ENCODE results near the gene HMCES.
"Not testable (repeated sequence)": the region's sequence is repeated elsewhere in the genome, so short reads cannot be mapped to it uniquely, and the experiment has no call there.

Gene HMCES

DNA sequence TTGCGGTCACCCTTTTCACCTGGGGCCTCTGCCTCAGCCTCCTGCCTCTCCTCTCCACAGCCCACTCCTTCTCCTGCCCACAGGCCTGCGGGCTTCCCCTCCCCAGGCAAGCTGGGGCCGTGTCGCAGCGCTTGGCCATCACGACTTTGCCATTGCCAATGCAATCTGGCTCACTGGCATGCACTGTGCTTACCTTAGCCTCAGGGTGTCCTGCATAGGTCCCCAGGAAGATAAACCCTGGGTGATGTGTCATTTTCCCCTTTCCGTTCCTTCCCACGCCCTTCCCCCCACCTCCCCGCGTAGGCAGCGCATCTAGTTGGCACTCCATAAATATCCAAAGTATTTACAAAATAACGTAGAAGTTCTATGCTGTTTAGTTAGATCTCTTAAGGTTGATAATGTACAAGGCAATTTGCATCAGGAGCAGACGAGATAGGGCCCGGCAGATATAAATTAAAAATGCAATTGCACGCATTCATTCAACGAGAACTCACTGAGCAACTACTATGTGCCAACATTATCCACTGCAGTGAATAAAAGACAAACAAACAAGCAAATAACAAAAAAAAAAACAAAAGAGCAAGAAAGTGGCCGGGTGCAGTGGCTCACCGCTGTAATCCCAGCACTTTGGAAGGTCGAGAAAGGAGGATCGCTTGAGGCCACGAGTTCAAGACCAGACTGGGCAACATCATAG is 30.2 kb upstream of the HMCES start:
- peak overlapping the region; percentile 96 for H3K27ac Mint-ChIP-seq
- H3K27me3 Mint-ChIP-seq: peaks cover 2% of the 10 kb centered on the region
- peaks cover 42% of the 10 kb centered on the region for H3K4me1 Mint-ChIP-seq
- no peak for ATAC-seq
- no peaks in the 10 kb centered on the region for H3K9me3 Mint-ChIP-seq
- no peak for DNase-seq
- peaks cover 21% of the 10 kb centered on the region for H3K36me3 Mint-ChIP-seq (ENCODE audit: low read depth)
- H3K4me3 Mint-ChIP-seq: peak overlapping the region; percentile 96

DNA sequence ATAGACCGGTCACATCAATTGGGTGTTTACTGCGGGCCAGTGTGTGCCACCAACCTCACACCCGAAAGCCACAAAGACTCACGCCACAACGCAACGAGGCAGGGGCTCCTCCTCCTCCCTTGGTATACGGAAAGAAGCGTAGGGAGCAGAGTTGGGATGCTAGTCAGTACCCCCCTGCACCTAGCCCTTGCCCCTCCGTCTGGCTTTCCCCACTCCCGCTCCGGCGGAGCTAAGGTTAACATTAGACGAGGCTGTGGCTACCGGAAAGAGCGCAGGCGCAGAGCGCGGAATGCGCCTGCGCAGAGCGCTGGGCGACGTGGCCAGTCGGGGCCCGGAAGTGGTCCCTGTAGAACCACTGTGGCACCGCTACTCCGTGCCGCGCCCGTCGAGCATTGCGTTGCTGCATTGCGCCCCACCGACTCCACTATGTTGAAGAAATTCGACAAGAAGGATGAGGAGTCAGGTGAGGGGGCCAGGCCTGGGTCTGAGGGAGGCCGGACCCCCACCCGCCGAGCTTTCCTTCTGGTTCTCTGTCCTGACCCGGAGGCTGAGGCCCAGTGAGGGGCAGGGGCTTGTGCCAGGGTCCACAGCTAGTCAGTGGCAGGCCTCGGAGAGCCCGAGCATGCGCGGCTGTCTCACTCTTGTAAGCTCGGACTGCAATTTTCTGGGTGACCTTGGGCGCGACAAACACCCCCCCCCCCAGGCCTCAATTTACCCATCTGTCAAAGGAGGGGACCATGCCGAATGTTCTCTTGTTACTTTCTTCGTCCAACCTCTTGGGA is 29.2 kb upstream of the HMCES start, which contains the start of gene COPG1:
COPG1 (plus strand) TSS at position 323 of the 782 bp plus-strand sequence; CDS start at position 427, 104 bp downstream.
- DNase-seq: peak; percentile 88

DNA sequence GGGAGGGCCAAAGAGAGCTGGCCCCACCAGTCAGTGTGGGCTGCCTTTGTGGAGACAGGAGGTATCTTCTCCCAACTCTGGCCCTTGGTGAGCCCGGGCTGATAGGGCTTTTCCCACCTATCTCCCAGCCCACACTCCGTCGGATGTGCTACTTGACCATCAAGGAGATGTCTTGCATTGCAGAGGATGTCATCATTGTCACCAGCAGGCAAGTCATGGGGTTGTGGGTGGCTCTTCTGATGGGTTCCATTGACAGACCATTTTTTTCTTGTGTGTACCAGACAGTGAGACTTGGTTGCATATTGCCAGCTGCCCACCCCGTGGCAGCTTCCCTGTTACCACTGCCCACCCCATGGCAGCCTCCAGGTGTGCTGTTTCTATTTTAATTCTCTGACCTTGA is 25.9 kb upstream of the HMCES start:
- Mint-ChIP-seq H3K4me3 (no peak overlapping the region), H3K9me3 (no peaks in the 10 kb centered on the region), H3K36me3 (ENCODE audit: low read depth) (peaks cover 57% of the 10 kb centered on the region), H3K4me1 (peaks cover 33% of the 10 kb centered on the region), H3K27ac (peak overlapping the region; percentile 35), H3K27me3 (peaks cover 2% of the 10 kb centered on the region)
- no peak for ATAC-seq
- no peak for DNase-seq

More for the DNA sequence above, 29.2 kb upstream of the HMCES start, which contains the start of gene COPG1:
- H3K36me3 Mint-ChIP-seq (ENCODE audit: low read depth): peaks cover 28% of the 10 kb centered on the region
- peaks cover 2% of the 10 kb centered on the region for H3K27me3 Mint-ChIP-seq
- ATAC-seq: peak; percentile 87
- no peaks in the 10 kb centered on the region for H3K9me3 Mint-ChIP-seq
- H3K4me3 Mint-ChIP-seq: peak within 1 kb of the TSS; percentile 96
- peak within 1 kb of the TSS; percentile 96 for H3K27ac Mint-ChIP-seq
- H3K4me1 Mint-ChIP-seq: peaks cover 42% of the 10 kb centered on the region

DNA sequence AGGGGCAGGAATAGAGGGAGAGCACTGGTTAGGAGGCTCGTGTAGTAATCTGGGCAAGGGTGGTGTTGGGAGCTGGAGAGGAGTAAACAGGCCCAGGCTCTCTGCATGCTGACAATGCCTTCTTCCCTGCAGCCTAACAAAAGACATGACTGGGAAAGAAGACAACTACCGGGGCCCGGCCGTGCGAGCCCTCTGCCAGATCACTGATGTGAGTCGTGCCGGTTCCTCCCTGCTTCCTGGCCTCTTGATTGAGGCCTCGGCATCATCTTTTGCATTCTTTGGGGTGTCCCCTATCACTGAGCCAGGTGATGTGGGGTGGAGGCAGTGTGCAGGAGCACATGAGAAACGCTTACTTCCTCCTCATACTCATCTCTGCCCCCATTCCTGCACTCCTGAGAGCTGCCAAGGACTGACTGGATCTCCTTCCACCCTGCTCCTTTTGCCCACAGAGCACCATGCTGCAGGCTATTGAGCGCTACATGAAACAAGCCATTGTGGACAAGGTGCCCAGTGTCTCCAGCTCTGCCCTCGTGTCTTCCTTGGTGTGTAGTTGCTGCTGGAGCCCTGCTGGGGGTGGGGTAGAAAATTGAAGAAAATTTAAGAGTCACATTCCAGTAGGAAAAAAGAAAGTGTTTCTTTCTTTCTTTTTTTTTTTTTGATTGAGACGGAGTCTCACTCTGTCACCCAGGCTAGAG is 24.0 kb upstream of the HMCES start:
- Mint-ChIP-seq H3K27ac (no peak overlapping the region), H3K9me3 (no peaks in the 10 kb centered on the region), H3K36me3 (ENCODE audit: low read depth) (peaks cover 62% of the 10 kb centered on the region), H3K4me1 (peaks cover 15% of the 10 kb centered on the region), H3K27me3 (no peaks in the 10 kb centered on the region), H3K4me3 (no peak overlapping the region)
- ATAC-seq (no peak), DNase-seq (no peak)

DNA sequence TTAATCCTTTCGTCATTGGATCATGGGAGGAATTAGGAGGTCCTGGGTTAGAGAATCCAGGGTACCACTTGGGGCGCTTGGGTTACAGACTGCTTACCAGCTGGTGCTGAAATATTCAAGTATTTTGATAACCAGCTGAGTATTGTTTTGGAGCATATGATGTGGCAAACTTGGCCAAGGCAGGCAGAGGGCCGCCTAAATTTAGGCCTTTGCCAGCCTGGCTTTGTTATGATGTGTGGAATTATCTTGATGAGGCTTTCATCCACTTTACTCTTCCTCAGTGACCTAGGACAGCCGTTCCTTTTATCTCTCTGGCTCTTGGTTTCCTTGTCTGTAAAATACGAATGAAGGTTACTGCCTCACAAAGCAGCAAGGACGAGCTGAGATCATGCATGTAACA is 22.4 kb upstream of the HMCES start:
- Mint-ChIP-seq H3K27me3 (no peaks in the 10 kb centered on the region), H3K4me1 (peaks cover 7% of the 10 kb centered on the region), H3K4me3 (no peak overlapping the region), H3K9me3 (no peaks in the 10 kb centered on the region), H3K27ac (no peak overlapping the region), H3K36me3 (ENCODE audit: low read depth) (peaks cover 66% of the 10 kb centered on the region)
- no peak for DNase-seq
- ATAC-seq: no peak

DNA sequence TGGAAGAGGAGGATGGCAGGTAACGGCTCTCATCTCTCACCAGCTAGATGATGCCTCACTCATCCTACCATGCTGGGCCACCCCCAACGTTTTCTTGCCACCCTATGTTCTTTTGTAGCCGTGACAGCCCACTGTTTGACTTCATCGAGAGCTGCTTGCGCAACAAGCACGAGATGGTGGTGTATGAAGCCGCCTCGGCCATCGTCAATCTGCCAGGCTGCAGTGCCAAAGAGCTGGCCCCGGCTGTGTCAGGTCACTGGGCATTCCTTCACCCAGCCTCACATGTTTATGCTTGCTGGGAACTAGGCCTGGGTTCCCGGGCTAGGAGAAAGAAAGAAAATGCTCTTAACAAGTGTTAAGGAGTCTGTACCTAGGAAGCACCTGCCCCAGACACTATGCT is 21.1 kb upstream of the HMCES start:
- Mint-ChIP-seq H3K27me3 (no peaks in the 10 kb centered on the region), H3K36me3 (ENCODE audit: low read depth) (peaks cover 67% of the 10 kb centered on the region), H3K4me1 (peaks cover 4% of the 10 kb centered on the region), H3K9me3 (no peaks in the 10 kb centered on the region), H3K27ac (no peak overlapping the region), H3K4me3 (no peak overlapping the region)
- ATAC-seq: no peak
- no peak for DNase-seq

DNA sequence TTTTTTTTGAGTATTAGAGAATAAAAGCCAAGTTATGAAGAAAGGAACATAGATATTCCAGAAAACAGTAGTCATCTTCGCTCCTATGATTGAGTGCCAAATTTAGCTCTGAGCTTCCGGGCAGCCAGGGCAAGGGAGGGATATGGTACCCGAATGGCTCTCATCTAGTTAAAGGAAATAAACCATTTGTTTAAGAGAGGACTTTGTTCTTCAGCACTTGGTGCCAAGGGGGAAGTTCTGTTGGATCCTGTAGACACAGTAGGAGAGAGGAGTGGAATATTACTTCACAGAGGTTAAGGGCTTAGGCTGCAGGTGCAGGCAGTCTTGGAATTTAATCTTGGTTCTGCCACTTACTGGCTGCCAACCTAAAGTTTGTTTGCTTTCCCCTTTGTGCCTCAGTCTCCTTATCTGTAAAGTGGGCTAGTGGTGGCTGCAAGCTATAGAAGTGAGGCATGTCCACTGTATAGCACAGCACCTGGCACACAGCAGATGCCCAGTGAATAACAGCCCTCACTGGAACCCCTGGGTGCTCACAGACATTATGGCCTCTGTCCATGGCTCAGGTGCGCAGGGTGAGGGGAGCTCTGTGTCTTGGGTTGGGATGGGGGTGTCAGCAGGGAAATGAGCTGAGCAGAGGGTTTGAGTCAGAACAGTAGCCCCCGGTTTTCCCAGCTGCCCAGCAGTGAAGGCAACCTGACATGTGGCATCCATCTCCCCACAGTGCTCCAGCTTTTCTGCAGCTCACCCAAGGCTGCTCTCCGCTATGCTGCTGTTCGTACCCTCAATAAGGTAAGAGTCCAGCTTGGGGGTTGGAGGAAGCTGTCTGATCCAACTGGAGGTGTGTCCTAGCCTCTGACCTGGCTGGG is 18.8 kb upstream of the HMCES start:
- H3K27ac Mint-ChIP-seq: no peak overlapping the region
- H3K4me3 Mint-ChIP-seq: no peak overlapping the region
- peaks cover 57% of the 10 kb centered on the region for H3K36me3 Mint-ChIP-seq (ENCODE audit: low read depth)
- H3K9me3 Mint-ChIP-seq: no peaks in the 10 kb centered on the region
- ATAC-seq (no peak), DNase-seq (no peak)
- no peaks in the 10 kb centered on the region for H3K4me1 Mint-ChIP-seq
- no peaks in the 10 kb centered on the region for H3K27me3 Mint-ChIP-seq

DNA sequence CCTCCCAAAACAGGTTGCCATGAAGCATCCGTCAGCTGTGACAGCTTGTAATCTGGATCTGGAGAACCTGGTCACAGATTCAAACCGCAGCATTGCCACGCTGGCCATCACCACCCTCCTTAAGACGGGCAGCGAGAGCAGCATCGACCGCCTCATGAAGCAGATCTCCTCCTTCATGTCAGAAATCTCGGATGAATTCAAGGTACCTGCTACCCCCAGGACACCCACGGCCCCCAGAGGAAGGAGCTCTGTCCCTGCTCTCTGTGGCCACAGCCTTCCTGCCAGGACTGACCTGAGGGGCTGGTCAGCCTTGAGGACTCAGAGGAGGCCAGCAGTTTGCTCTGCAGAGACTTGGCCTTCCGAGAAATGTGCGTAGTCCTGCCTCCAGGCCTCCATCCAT is 18.1 kb upstream of the HMCES start:
- no peaks in the 10 kb centered on the region for H3K9me3 Mint-ChIP-seq
- DNase-seq (no peak), ATAC-seq (no peak)
- no peak overlapping the region for H3K4me3 Mint-ChIP-seq
- H3K27ac Mint-ChIP-seq: no peak overlapping the region
- H3K27me3 Mint-ChIP-seq: no peaks in the 10 kb centered on the region
- no peaks in the 10 kb centered on the region for H3K4me1 Mint-ChIP-seq
- H3K36me3 Mint-ChIP-seq (ENCODE audit: low read depth): peaks cover 54% of the 10 kb centered on the region

DNA sequence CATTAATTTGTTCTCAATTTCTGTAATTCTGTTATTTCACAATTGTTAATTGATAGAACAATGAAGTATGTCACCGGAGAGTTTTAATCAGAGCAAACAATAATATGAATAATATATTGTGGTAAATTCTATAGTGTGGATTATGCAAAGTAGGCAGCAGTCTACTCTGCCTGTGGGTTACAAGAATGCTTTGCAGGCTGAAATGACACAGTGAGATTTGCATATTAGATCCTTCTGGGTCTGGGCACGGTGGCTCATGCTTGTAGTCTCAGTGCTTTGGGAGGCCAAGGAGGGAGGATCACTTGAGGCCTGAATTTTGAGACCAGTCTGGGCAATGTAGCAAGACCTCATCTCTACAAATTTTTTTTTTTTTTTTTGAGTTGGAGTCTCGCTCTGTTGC is 16.8 kb upstream of the HMCES start:
- Mint-ChIP-seq H3K4me1 (no peaks in the 10 kb centered on the region), H3K36me3 (ENCODE audit: low read depth) (peaks cover 49% of the 10 kb centered on the region), H3K27me3 (no peaks in the 10 kb centered on the region), H3K9me3 (no peaks in the 10 kb centered on the region), H3K4me3 (no peak overlapping the region), H3K27ac (peak overlapping the region; percentile 6)
- no peak for ATAC-seq
- no peak for DNase-seq

DNA sequence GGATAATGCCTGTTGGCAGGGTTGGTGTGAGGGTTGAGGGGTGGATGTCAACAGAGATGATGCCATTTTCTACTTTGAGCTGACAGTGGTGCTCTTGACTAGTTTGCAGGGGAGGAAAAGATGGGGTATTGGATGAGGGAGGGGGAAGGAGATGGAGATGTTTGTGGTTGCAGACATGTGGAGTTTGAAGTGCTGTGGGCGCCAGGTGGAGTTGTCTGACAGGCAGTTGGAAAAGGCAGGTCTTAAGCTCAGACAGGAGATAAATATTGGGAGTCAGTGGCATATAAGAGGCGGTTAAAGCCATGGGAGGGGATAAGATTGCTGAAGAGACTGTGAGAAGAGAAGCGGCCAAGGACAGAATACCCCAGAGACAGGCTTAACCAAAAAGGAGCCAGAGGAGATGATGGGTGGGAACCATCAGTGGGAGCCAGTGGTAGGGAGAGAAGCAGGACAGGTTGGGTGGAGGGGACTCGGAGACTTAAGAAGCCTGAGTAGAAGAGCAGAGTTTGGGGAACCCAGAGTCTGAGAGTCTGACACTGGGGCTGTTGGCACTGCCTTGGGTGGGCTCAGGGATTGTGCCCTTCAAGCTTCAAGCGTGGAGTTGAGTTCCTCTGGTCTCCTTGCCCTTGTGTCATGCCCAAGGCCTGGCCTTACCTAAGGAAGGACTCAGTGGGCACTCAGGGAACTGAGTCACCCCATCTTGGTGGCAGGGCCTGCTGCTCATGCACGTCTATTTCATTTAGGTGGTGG is 15.3 kb upstream of the HMCES start:
- Mint-ChIP-seq H3K27me3 (no peaks in the 10 kb centered on the region), H3K4me3 (no peak overlapping the region), H3K27ac (no peak overlapping the region), H3K9me3 (no peaks in the 10 kb centered on the region), H3K36me3 (ENCODE audit: low read depth) (peaks cover 55% of the 10 kb centered on the region), H3K4me1 (no peaks in the 10 kb centered on the region)
- no peak for ATAC-seq
- DNase-seq: no peak

DNA sequence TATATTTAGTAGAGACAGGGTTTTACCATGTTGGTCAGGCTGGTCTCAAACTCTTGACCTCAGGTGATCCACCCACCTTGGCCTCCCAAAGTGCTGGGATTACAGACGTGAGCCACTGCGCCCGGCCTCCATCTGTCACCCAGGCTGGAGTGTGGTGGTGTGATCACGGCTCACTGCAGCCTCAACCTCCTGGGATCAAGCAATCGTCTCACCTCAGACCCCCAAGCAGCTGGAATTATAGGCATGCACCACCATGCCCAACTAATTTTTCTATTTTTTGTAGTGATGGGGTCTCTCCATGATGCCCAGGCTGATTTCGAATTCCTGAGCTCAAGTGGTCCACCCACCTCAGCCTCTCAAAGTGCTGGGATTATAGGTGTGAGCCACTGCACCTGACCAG is 13.7 kb upstream of the HMCES start:
- H3K27me3 Mint-ChIP-seq, H3K9me3 Mint-ChIP-seq, H3K27ac Mint-ChIP-seq, H3K4me1 Mint-ChIP-seq, H3K4me3 Mint-ChIP-seq, DNase-seq, ATAC-seq: not testable (repeated sequence)
- peaks cover 59% of the 10 kb centered on the region for H3K36me3 Mint-ChIP-seq (ENCODE audit: low read depth)

DNA sequence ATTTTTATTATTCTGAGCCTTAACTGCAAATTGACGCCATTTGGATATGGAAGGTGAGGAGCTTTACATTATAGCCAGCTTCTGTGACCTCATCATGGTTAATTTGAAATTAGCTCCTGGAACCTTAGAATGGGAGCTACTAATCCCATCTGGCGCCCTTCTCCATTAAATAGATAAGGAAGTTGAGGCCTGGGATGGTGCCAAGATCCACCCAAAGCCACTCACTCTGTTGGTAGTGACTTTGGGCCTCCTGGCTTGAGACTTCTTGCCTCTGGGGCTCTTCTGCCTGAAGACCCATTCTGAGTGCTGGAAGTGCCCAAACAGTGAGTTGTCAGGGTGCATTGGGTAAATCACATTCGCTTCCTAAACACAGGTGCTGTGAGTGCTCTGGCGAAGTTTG is 12.0 kb upstream of the HMCES start:
- Mint-ChIP-seq H3K36me3 (ENCODE audit: low read depth) (peaks cover 57% of the 10 kb centered on the region), H3K4me1 (no peaks in the 10 kb centered on the region), H3K9me3 (no peaks in the 10 kb centered on the region), H3K27me3 (no peaks in the 10 kb centered on the region), H3K4me3 (no peak overlapping the region), H3K27ac (no peak overlapping the region)
- ATAC-seq (no peak), DNase-seq (no peak)

DNA sequence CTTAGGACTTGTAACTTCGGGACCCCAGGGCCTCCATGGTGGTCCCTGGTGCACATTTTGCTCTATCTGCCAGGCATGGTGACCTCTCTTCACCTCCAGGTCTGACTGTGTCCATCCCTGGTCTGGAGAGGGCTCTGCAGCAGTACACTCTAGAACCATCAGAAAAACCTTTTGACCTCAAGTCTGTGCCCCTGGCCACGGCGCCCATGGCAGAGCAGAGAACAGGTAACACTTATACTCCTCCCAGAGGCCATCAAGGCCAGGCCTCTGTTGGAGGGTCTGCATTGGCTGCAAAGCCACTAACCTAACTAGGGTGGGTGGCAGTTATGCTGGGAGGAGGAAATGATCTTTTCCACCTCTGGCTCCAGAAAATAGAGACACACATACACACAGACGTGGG is 10.3 kb upstream of the HMCES start:
- Mint-ChIP-seq H3K27me3 (no peaks in the 10 kb centered on the region), H3K27ac (no peak overlapping the region), H3K4me3 (no peak overlapping the region), H3K4me1 (no peaks in the 10 kb centered on the region), H3K9me3 (no peaks in the 10 kb centered on the region), H3K36me3 (ENCODE audit: low read depth) (peaks cover 56% of the 10 kb centered on the region)
- no peak for ATAC-seq
- DNase-seq: no peak

Measured in activated naive CD8-positive, alpha-beta T cell treated with anti-CD3 and anti-CD28 coated beads, Interleukin-2, amount 50 U/mL, for 24 hours (primary cell).